GM23338 (cell line): ENCODE results near the gene S100A7A. TPM values are rescaled to one million over a fixed set of nuclear protein-coding genes. Genes with fewer than 3 reads are reported as not detected.

Experiments used
- ATAC-seq: fragments of 200-7000 bp; cut with Tn5 transposase; 3 replicates; pipeline ENCODE4 v1.9.1; 2020
- DNase-seq: peaks from one replicate; pipeline ENCODE4 v3.0.0-alpha.2; 2015; ENCODE audit warnings: low spot score
- H2AFZ ChIP-seq: fragments of 200-600 bp; sonication (generic); 2 replicates; pipeline ENCODE4 v1.8.0; 2016; ENCODE audit warnings: antibody characterized with exemption, mild to moderate bottlenecking, moderate library complexity
- H3F3A ChIP-seq: fragments of 200-600 bp; sonication (generic); replicated peaks from 2 replicates; pipeline ENCODE4 v1.8.0; 2017; ENCODE audit warnings: antibody characterized with exemption, mixed run types, low read depth
- H3K27ac ChIP-seq: fragments of 200-600 bp; sonication (generic); 2 replicates; pipeline ENCODE4 v1.6.1; 2016; ENCODE audit warnings: low read depth
- H3K27me3 ChIP-seq: fragments of 200-600 bp; sonication (generic); 2 replicates; pipeline ENCODE4 v1.8.0; 2016; ENCODE audit warnings: mild to moderate bottlenecking, mixed run types, moderate library complexity; ENCODE audit not compliant: insufficient read depth
- H3K36me3 ChIP-seq: fragments of 200-600 bp; sonication (generic); 2 replicates; pipeline ENCODE4 v1.8.0; 2016; ENCODE audit warnings: mild to moderate bottlenecking; ENCODE audit not compliant: insufficient read depth
- H3K4me1 ChIP-seq: fragments of 200-600 bp; sonication (generic); 2 replicates; pipeline ENCODE4 v1.8.0; 2016; ENCODE audit warnings: mild to moderate bottlenecking, moderate library complexity; ENCODE audit not compliant: insufficient read depth
- H3K4me2 ChIP-seq: fragments of 200-600 bp; sonication (generic); 2 replicates; pipeline ENCODE4 v1.7.1; 2017; ENCODE audit warnings: mixed run types
- H3K4me3 ChIP-seq: fragments of 200-600 bp; sonication (generic); 2 replicates; pipeline ENCODE4 v1.6.1; 2016; ENCODE audit warnings: mixed run types
- H3K79me2 ChIP-seq: fragments of 200-600 bp; sonication (generic); replicated peaks from 2 replicates; pipeline ENCODE4 v1.8.0; 2017; ENCODE audit warnings: mild to moderate bottlenecking; ENCODE audit not compliant: insufficient read depth
- H3K9me2 ChIP-seq: fragments of 200-600 bp; sonication (generic); 2 replicates; pipeline ENCODE4 v1.8.0; 2017; ENCODE audit not compliant: insufficient read depth
- H4K20me1 ChIP-seq: fragments of 200-600 bp; sonication (generic); replicated peaks from 2 replicates; pipeline ENCODE4 v1.8.0; 2017; ENCODE audit warnings: mild to moderate bottlenecking; ENCODE audit not compliant: insufficient read depth
- H3K27ac Mint-ChIP-seq: 2 replicates; pipeline ENCODE4 v1.8.0; 2020; ENCODE audit warnings: inconsistent platforms, mild to moderate bottlenecking, moderate library complexity, mixed read lengths
- H3K27me3 Mint-ChIP-seq: 3 replicates; pipeline ENCODE4 v1.8.0; 2022; ENCODE audit warnings: low read depth, mild to moderate bottlenecking, moderate library complexity, mixed read lengths, inconsistent platforms; ENCODE audit not compliant: insufficient read depth, poor library complexity
- H3K36me3 Mint-ChIP-seq: 3 replicates; pipeline ENCODE4 v1.8.0; 2021; ENCODE audit warnings: low read depth, mild to moderate bottlenecking, inconsistent platforms, moderate library complexity, mixed read lengths
- H3K4me1 Mint-ChIP-seq: 3 replicates; pipeline ENCODE4 v1.8.0; 2020; ENCODE audit warnings: mild to moderate bottlenecking, inconsistent platforms, mixed read lengths
- H3K4me3 Mint-ChIP-seq: 3 replicates; pipeline ENCODE4 v1.8.0; 2021; ENCODE audit warnings: moderate library complexity, mild to moderate bottlenecking, inconsistent platforms, mixed read lengths
- H3K9me3 Mint-ChIP-seq: 3 replicates; pipeline ENCODE4 v1.8.0; 2020; ENCODE audit warnings: moderate library complexity, mild to moderate bottlenecking, inconsistent platforms, mixed read lengths
- CREB1 ChIP-seq: fragments of 250-450 bp; sonication (Bioruptor Pico); IDR thresholded peaks from 2 replicates; pipeline ENCODE4 v1.5.0; 2020; ENCODE audit warnings: low read depth, mild to moderate bottlenecking, moderate library complexity
- CTCF ChIP-seq, 2 experiments: fragments of 200-600 bp in 1 of 2; sonication (generic) in 1 of 2; conservative IDR thresholded peaks; 2 replicates each; pipeline versions ENCODE4 v1.5.1 to v1.6.1; 2016 to 2017; ENCODE audit warnings: antibody characterized with exemption in 2 of 2, low read depth in 2 of 2, mild to moderate bottlenecking in 2 of 2, moderate library complexity in 1 of 2
- ETS1 ChIP-seq: IDR thresholded peaks from 2 replicates; pipeline ENCODE4 v1.6.1; 2016; ENCODE audit warnings: antibody characterized with exemption
- EZH2 ChIP-seq: fragments of 200-600 bp; sonication (generic); IDR thresholded peaks from one replicate; pipeline ENCODE4 v1.8.0; 2017; ENCODE audit warnings: antibody characterized with exemption, mild to moderate bottlenecking, low read depth; ENCODE audit not compliant: unreplicated experiment
- EZH2phosphoT487 ChIP-seq: fragments of 200-600 bp; sonication (generic); IDR thresholded peaks from one replicate; pipeline ENCODE4 v1.8.1; 2018; ENCODE audit warnings: antibody characterized with exemption; ENCODE audit not compliant: unreplicated experiment
- JUNB ChIP-seq: IDR thresholded peaks from one replicate; pipeline ENCODE4 v1.6.1; 2016; ENCODE audit warnings: antibody characterized with exemption; ENCODE audit not compliant: unreplicated experiment
- NANOG ChIP-seq: IDR thresholded peaks from 2 replicates; pipeline ENCODE4 v1.6.1; 2016; ENCODE audit warnings: antibody characterized with exemption, borderline replicate concordance
- POLR2AphosphoS5 ChIP-seq: IDR thresholded peaks from 2 replicates; pipeline ENCODE4 v1.6.1; 2016; ENCODE audit warnings: antibody characterized with exemption, low read depth
- REST ChIP-seq: IDR thresholded peaks from one replicate; pipeline ENCODE4 v1.6.1; 2018; ENCODE audit warnings: antibody characterized with exemption; ENCODE audit not compliant: unreplicated experiment
- STAT1 ChIP-seq: IDR thresholded peaks from one replicate; pipeline ENCODE4 v1.6.1; 2016; ENCODE audit warnings: antibody characterized with exemption; ENCODE audit not compliant: unreplicated experiment
- ZNF114 ChIP-seq: fragments of 250-450 bp; sonication (Bioruptor Pico); IDR thresholded peaks from 2 replicates; pipeline ENCODE4 v1.5.0; 2020; ENCODE audit warnings: mild to moderate bottlenecking, moderate library complexity
- ZNF331 ChIP-seq: fragments of 250-450 bp; sonication (Bioruptor Pico); IDR thresholded peaks from 2 replicates; pipeline ENCODE4 v1.5.0; 2020; ENCODE audit warnings: low read depth, mild to moderate bottlenecking, moderate library complexity
- ZNF462 ChIP-seq: fragments of 250-450 bp; sonication (Bioruptor Pico); IDR thresholded peaks from 2 replicates; pipeline ENCODE4 v1.5.0; 2020; ENCODE audit warnings: mild to moderate bottlenecking, moderate library complexity
- polyA plus RNA-seq: library from polyadenylated mRNA; unstranded; fragments of >200 nt; fragmentation: Nextera tagmentation; extraction: Ambion mirVana; gene quantifications from 2 replicates; pipeline ENCODE4 v1.2.1, GENCODE V29; 2016
- total RNA-seq: library from RNA; depleted of rRNA; stranded (reverse); fragments of >200 nt; shearing (Covaris generic); gene quantifications from 2 replicates; pipeline ENCODE4 v1.2.3, GENCODE V29; 2014

The S100A7A gene
- total and polyA plus RNA-seq, 2 experiments from 2014 or later: not detected

GRCh38 chr1:153387001-153387400 lies 29.3 kb upstream of the S100A7A start:
- DNase-seq (no peak), ATAC-seq (no peak)
- Mint-ChIP-seq H3K27me3 (no peaks in the 10 kb centered on the region), H3K27ac (no peak overlapping the region), H3K36me3 (no peaks in the 10 kb centered on the region), H3K4me3 (no peak overlapping the region), H3K9me3 (no peaks in the 10 kb centered on the region), H3K4me1 (no peaks in the 10 kb centered on the region)
- H3K4me3 ChIP-seq: no peak overlapping the region
- no peak overlapping the region for H3K4me2 ChIP-seq
- H3K9me2 ChIP-seq: peaks cover 3% of the 10 kb centered on the region; the same call in 1 of the 2 replicates
- no peaks in the 10 kb centered on the region for H3K36me3 ChIP-seq
- H3F3A ChIP-seq: no peaks in the 10 kb centered on the region
- H3K27ac ChIP-seq: no peak overlapping the region
- no peaks in the 10 kb centered on the region for H3K79me2 ChIP-seq
- no peak overlapping the region for H2AFZ ChIP-seq
- no peak for TF ChIP-seq JUNB
- TF ChIP-seq NANOG: no peak
- no peak for TF ChIP-seq REST
- TF ChIP-seq ETS1: no peak
- no peak for TF ChIP-seq EZH2phosphoT487
- TF ChIP-seq ZNF462: no peak
- no peak for TF ChIP-seq CREB1 (CRISPR knock-in tag)
- TF ChIP-seq POLR2AphosphoS5: no peak
- TF ChIP-seq EZH2: no peak
- no peak for TF ChIP-seq ZNF114 (CRISPR knock-in tag)
- no peak for TF ChIP-seq ZNF331 (CRISPR knock-in tag)
- TF ChIP-seq CTCF (conservative IDR thresholded peaks at IDR 0.05; ENCODE audit: low read depth in 2 of 2): no peak
- no peak for TF ChIP-seq STAT1
- H3K4me1 ChIP-seq: no peaks in the 10 kb centered on the region
- H4K20me1 ChIP-seq: no peaks in the 10 kb centered on the region
- H3K27me3 ChIP-seq: no peaks in the 10 kb centered on the region
